Loucy (cell line): ENCODE measurements around the gene FAT1.

Experiments used
- H2AFZ ChIP-seq: fragments of 200-600 bp; sonication (generic); 2 replicates; pipeline ENCODE4 v1.6.0; 2016; ENCODE audit warnings: antibody characterized with exemption, mild to moderate bottlenecking, low read length, moderate library complexity
- H3F3A ChIP-seq: fragments of 200-600 bp; 2 replicates; pipeline ENCODE4 v1.6.0; 2016; ENCODE audit warnings: antibody characterized with exemption, low read depth, mild to moderate bottlenecking
- H3K27me3 ChIP-seq: fragments of 200-600 bp; sonication (generic); 2 replicates; pipeline ENCODE4 v1.6.1; 2014; ENCODE audit warnings: low read length, mild to moderate bottlenecking; ENCODE audit not compliant: insufficient read depth, poor library complexity, severe bottlenecking
- H3K36me3 ChIP-seq: fragments of 200-600 bp; sonication (generic); 2 replicates; pipeline ENCODE4 v1.6.1; 2016; ENCODE audit warnings: low read length; ENCODE audit not compliant: insufficient read depth
- H3K4me1 ChIP-seq: fragments of 200-600 bp; sonication (generic); 2 replicates; pipeline ENCODE4 v1.5.1; 2014; ENCODE audit warnings: low read length, mild to moderate bottlenecking; ENCODE audit not compliant: insufficient read depth, poor library complexity, severe bottlenecking
- H3K4me2 ChIP-seq: fragments of 200-600 bp; sonication (generic); 2 replicates; pipeline ENCODE4 v1.6.0; 2014; ENCODE audit warnings: antibody characterized with exemption, low read length, low read depth, mild to moderate bottlenecking; ENCODE audit not compliant: poor library complexity, severe bottlenecking
- H3K4me3 ChIP-seq: fragments of 200-600 bp; sonication (generic); 2 replicates; pipeline ENCODE4 v1.5.1; 2014; ENCODE audit warnings: low read length, mild to moderate bottlenecking, mixed read lengths; ENCODE audit not compliant: poor library complexity, severe bottlenecking
- H3K79me2 ChIP-seq: fragments of 200-600 bp; sonication (generic); 2 replicates; pipeline ENCODE4 v1.6.1; 2014; ENCODE audit warnings: low read length; ENCODE audit not compliant: insufficient read depth
- H3K9ac ChIP-seq: fragments of 200-600 bp; sonication (generic); 2 replicates; pipeline ENCODE4 v1.6.0; 2014; ENCODE audit warnings: mild to moderate bottlenecking, low read depth, low read length, moderate library complexity; ENCODE audit not compliant: poor library complexity, severe bottlenecking
- H3K9me2 ChIP-seq: fragments of 200-600 bp; sonication (generic); replicated peaks from 2 replicates; pipeline ENCODE4 v1.6.1; 2016; ENCODE audit warnings: low read depth, low read length, mixed read lengths
- H3K9me3 ChIP-seq: fragments of 200-600 bp; sonication (generic); 2 replicates; pipeline ENCODE4 v1.6.1; 2014; ENCODE audit warnings: mild to moderate bottlenecking, antibody characterized with exemption, low read length, low read depth; ENCODE audit not compliant: insufficient read depth
- H4K20me1 ChIP-seq: fragments of 200-600 bp; sonication (generic); 2 replicates; pipeline ENCODE4 v1.6.0; 2014; ENCODE audit warnings: antibody characterized with exemption, low read length, mild to moderate bottlenecking; ENCODE audit not compliant: insufficient read depth, poor library complexity, severe bottlenecking
- CTCF ChIP-seq: fragments of 200-600 bp; sonication (generic); conservative IDR thresholded peaks from 2 replicates; pipeline ENCODE4 v1.5.1; 2014; ENCODE audit warnings: mild to moderate bottlenecking, antibody characterized with exemption, low read length
- EZH2phosphoT487 ChIP-seq: fragments of 200-600 bp; IDR thresholded peaks from 2 replicates; pipeline ENCODE4 v1.6.1; 2018; ENCODE audit warnings: antibody characterized with exemption, mild to moderate bottlenecking, moderate library complexity, borderline replicate concordance

Gene FAT1

GRCh38 chr4:186724058-186724863, 605 bp upstream of the FAT1 start:
- Histone ChIP-seq H4K20me1 (no peaks in the 10 kb centered on the region), H3K9ac (no peak overlapping the region), H3K4me3 (no peak overlapping the region), H3K9me3 (peaks cover 13% of the 10 kb centered on the region; the same call in 1 of the 2 replicates), H3F3A (no peaks in the 10 kb centered on the region), H3K36me3 (no peaks in the 10 kb centered on the region), H3K4me2 (no peak overlapping the region), H3K4me1 (no peaks in the 10 kb centered on the region), H3K79me2 (no peaks in the 10 kb centered on the region), H3K9me2 (no peaks in the 10 kb centered on the region), H3K27me3 (no peaks in the 10 kb centered on the region), H2AFZ (no peak overlapping the region)
- no peak for TF ChIP-seq EZH2phosphoT487
- no peak for TF ChIP-seq CTCF

- Histone ChIP-seq H3K9me2 (no peaks in the 10 kb centered on the region), H3K79me2 (no peaks in the 10 kb centered on the region), H3K4me3 (no peak overlapping the region), H3K9ac (no peak overlapping the region), H4K20me1 (no peaks in the 10 kb centered on the region), H3K36me3 (no peaks in the 10 kb centered on the region), H3F3A (no peaks in the 10 kb centered on the region), H3K4me2 (no peak overlapping the region), H3K27me3 (no peaks in the 10 kb centered on the region), H3K4me1 (no peaks in the 10 kb centered on the region), H2AFZ (no peak overlapping the region), H3K9me3 (peaks cover 13% of the 10 kb centered on the region; the same call in 1 of the 2 replicates)
- TF ChIP-seq EZH2phosphoT487 = no peak
- TF ChIP-seq CTCF = no peak
Measured at GRCh38 chr4:186722796-186723291, 812 bp downstream of the FAT1 start.

GRCh38 chr4:186719925-186720694, 3.5 kb downstream of the FAT1 start:
- no peak overlapping the region for H3K4me2 ChIP-seq
- H3K36me3 ChIP-seq = no peaks in the 10 kb centered on the region
- no peaks in the 10 kb centered on the region for H3K27me3 ChIP-seq

More at GRCh38 chr4:186719925-186720694, 3.5 kb downstream of the FAT1 start:
- Histone ChIP-seq H3K9ac (no peak overlapping the region), H3K79me2 (no peaks in the 10 kb centered on the region), H2AFZ (no peak overlapping the region), H3F3A (no peaks in the 10 kb centered on the region), H3K9me3 (peaks cover 11% of the 10 kb centered on the region; the same call in 1 of the 2 replicates), H4K20me1 (no peaks in the 10 kb centered on the region), H3K4me3 (no peak overlapping the region), H3K4me1 (no peaks in the 10 kb centered on the region), H3K9me2 (no peaks in the 10 kb centered on the region)
- TF ChIP-seq CTCF (peak; percentile 60), EZH2phosphoT487 (no peak)
